GM19035 (cell line): ENCODE measurements around the gene HOXB3.

Experiments
- ATAC-seq: cut with Tn5 transposase; IDR thresholded peaks from one replicate; pipeline ENCODE4 v1.9.1; 2021; ENCODE audit not compliant: unreplicated experiment

Gene HOXB3

GRCh38 chr17:48589831-48590606, at the start of gene HOXB3:
Gene HOXB3, minus strand, starts transcription at chr17:48590241. Its CDS starts 37,767 bp downstream, at chr17:48552474.
- ATAC-seq = no peak

GRCh38 chr17:48639136-48639535, 49.1 kb upstream of the HOXB3 start:
- no peak for ATAC-seq

- no peak for ATAC-seq
Observed at GRCh38 chr17:48637323-48638260, 47.6 kb upstream of the HOXB3 start.

DNA sequence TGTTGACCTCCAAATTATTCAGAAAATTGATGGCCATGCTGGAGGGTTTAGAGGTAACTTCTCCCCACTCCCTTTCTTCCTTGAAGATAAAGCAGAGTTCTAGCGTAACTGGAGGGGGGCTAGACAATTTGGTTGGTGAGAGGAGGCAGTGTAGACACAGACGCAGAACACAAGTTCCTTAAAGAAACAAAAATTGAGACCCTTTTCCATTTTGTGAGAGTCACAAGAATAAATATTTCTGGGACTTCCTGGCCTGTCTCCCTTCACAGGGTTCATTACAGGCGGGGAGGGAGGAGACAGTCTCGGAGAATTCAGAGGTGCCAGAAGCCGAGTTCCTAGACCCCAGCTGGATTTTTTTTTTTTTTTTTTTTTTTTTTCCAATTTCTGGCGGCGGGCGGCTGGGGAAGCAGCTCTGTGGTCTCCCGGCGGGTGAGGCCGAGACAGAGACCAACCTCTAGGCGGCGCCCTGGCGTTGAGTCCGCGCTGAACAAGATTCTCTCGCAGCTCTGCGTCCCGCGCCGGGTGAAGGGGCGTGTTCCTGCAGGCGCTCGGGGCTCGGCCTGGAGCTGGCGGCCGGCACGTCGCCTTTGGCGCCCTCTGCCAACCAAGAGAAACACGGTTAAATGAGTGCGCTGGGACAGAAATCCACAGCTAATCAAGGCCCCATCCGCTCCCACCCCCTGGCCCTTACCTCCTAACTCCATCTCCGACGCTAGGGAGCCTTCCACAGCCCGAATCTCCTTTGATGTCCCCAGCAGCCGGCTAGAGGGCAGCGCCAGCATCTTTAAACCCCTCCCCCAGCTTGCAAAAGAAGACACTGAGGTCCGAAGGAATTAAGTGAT, 46.4 kb upstream of the HOXB3 start:
- ATAC-seq = peak; percentile 70

DNA sequence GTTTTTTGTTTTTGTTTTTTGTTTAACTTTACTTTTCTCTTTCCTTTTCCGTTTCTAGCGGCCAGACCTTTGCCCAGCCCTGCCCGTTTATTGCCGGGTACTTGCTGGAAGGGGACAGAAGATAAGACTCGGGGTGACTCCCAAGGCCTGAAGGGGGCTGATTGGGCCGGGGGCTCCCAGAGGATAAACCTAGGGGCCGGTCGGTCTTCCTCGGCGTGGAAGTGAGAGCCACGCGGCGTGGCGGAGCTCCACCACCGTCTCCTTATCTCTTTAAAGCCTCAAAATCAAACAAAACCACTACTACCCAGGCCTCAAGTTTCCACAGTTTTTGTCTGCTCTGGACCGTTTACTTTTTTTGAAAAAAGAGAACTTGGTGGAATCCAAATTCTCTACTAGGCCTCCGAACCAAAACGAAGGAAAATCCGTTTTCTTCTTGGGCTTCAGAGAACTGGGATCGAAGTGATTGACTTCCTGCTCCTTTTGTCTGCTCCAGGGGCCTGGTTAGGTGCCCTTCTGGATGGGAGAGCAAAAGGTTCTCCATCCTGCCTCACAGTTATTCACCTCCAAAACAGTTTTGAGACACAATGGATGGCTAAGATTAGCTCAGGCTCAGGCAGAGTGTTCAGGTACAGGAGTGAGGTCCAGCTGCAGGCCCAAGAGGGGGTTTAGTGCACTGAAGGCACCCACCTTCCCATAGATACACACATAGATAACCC, 44.6 kb upstream of the HOXB3 start:
- ATAC-seq = no peak

- no peak for ATAC-seq
Observed at GRCh38 chr17:48633266-48633677, 43.2 kb upstream of the HOXB3 start.

GRCh38 chr17:48632579-48633265, 42.7 kb upstream of the HOXB3 start:
- ATAC-seq = no peak

- ATAC-seq = no peak
Observed at GRCh38 chr17:48631693-48632578, 41.9 kb upstream of the HOXB3 start.

DNA sequence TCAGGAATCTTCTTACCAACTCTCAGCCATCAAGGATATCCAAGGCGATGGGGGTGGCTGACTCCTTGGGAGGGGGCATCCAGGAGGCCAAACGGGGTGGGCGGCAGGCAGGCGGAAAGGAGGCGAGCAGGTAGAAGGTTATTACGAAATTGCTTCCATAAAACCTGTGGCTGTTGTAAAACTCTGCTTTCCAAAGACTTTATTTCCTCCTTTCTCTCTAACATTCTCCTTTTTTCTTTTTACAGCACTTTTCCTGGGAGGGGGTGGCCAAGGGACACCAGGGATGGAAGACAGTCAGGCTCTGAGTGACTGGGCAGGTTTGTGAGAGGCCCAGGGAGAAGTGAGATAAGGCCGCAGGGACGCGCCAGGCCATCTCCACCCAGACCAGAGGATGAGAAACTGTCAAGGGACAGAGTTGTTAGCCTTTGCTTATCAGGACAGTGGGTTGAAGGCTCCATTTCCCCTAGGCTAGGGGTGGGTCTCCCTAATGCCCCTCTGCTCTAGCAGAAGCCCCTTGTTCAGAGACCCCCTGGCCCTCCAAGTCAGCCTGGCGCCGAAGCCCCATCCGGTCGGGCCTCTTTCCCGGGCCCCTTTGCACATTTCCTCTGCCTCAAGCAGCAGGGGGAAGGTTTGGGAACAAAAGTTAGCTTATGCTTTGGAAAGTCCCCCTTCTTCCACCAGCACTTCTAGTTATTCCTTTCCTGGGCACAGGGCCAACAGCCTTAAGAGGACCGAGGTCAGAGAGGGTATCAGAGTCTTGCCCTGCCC, 41.1 kb upstream of the HOXB3 start:
- ATAC-seq = no peak

- no peak for ATAC-seq
Observed at GRCh38 chr17:48630009-48630924, 40.2 kb upstream of the HOXB3 start.

DNA sequence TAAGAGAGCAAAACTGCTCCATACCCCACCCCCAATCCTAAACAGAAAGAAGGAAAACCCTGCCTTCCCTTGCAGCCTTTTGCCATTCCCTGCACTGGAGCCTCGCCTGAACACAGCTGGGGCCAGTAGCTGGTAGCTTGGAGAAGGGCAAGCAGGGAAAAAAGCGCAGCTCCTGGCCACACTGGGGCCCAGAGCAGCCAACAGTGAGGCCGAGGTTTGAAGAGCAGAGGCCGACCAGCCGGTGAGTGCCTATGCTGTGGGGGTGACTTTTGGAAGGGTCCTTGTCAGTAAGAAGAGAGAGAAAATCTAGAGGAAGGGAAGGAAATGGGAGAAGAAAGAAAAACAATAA, 39.3 kb upstream of the HOXB3 start:
- ATAC-seq = no peak

DNA sequence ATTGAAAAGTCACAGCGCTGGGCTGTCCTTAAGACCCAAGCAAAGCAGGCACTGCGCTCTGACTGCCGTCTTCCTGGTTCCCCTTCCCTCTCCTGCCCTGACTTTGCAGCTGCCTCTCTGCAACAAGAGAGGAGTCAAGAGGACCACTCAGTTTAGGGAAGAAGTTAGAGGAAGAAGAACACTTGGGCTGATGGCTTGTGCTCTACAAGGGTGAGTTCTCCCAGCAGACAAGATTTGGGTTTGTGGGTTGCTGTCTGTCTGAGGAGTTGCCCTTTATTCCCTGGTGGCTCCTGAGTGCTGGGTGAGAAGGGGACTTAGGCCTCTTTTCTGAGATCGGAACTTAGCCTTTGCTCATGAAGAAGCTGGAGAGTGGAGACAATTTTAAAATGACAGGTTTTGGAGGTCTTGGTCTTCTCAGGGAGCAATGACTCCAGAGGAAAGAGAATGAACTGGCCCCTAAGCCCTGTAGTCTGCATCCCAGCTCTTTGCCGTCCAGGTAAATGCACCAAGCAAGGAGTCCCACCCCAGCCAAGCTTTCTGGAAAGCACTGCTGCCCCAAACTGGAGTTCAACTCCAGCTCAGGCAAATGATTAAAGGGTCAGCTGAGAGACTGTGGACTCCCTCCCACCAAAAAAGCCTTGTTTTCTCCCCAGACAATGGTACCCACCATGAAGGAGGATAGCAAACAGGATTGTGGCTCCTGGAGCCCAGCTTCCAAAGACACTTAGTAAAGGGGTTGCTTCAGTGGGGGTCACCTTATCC, 38.8 kb upstream of the HOXB3 start:
- no peak for ATAC-seq

- no peak for ATAC-seq
Observed at GRCh38 chr17:48627623-48628521, 37.8 kb upstream of the HOXB3 start.

- no peak for ATAC-seq
Observed at GRCh38 chr17:48627118-48627597, 37.1 kb upstream of the HOXB3 start.
